Liver (tissue), 9 donors: ENCODE data around the gene PDP2. TPM values are rescaled to one million over a fixed set of nuclear protein-coding genes. Genes with fewer than 3 reads are reported as not detected.
A peak's percentile ranks its signal among the peaks of the same experiment; 100 is the strongest.

Experiments
- DNase-seq: peaks from one replicate; pipeline ENCODE4 v3.0.0-alpha.2; 2017; ENCODE audit warnings: low spot score
- H3K27ac ChIP-seq, 2 donors: one replicate each; pipeline ENCODE4 v1.7.0; 2013; ENCODE audit warnings: inconsistent platforms in 2 of 2, low read length in 2 of 2, control low read depth in 1 of 2, low read depth in 1 of 2, mild to moderate bottlenecking in 1 of 2
- H3K27me3 ChIP-seq, 4 donors: one replicate each; pipeline versions ENCODE4 v1.6.1 to v1.7.0; 2013; ENCODE audit warnings: low read length in 3 of 4, inconsistent platforms in 1 of 4, mild to moderate bottlenecking in 1 of 4, moderate library complexity in 1 of 4; ENCODE audit not compliant: control insufficient read depth in 4 of 4, insufficient read depth in 4 of 4
- H3K36me3 ChIP-seq, 4 donors: one replicate each; pipeline versions ENCODE4 v1.6.1 to v1.7.0; 2013; ENCODE audit warnings: low read length in 3 of 4, mild to moderate bottlenecking in 3 of 4, low read depth in 1 of 4, moderate library complexity in 1 of 4; ENCODE audit not compliant: control insufficient read depth in 4 of 4, insufficient read depth in 3 of 4
- H3K4me1 ChIP-seq, 4 donors: one replicate each; pipeline versions ENCODE4 v1.6.1 to v1.7.0; 2013; ENCODE audit warnings: low read length in 3 of 4, mild to moderate bottlenecking in 3 of 4, moderate library complexity in 1 of 4; ENCODE audit not compliant: control insufficient read depth in 4 of 4, insufficient read depth in 4 of 4
- H3K4me3 ChIP-seq, 3 donors: one replicate each; pipeline versions ENCODE4 v1.6.1 to v1.7.0; 2013; ENCODE audit warnings: low read length in 3 of 3, control low read depth in 1 of 3, low read depth in 1 of 3, mild to moderate bottlenecking in 1 of 3
- H3K9ac ChIP-seq, 2 donors: one replicate each; pipeline ENCODE4 v1.7.0; 2013; ENCODE audit warnings: low read length in 2 of 2, mild to moderate bottlenecking in 2 of 2, moderate library complexity in 2 of 2, control low read depth in 1 of 2, low read depth in 1 of 2
- H3K9me3 ChIP-seq, 4 donors: one replicate each; pipeline versions ENCODE4 v1.6.1 to v1.7.0; 2013; ENCODE audit warnings: low read length in 3 of 4; ENCODE audit not compliant: control insufficient read depth in 4 of 4
- ATF3 ChIP-seq: IDR thresholded peaks from 2 replicates; pipeline ENCODE4 v1.6.1; 2016; ENCODE audit warnings: antibody characterized with exemption
- CTCF ChIP-seq: fragments of 150-350 bp; IDR thresholded peaks from 2 replicates; pipeline ENCODE4 v1.5.1; 2017; ENCODE audit warnings: improper control_type of control experiment, low read depth, low read length; ENCODE audit not compliant: missing input control
- EGR1 ChIP-seq, 2 donors: IDR thresholded peaks; 2 replicates each; pipeline ENCODE4 v1.6.1; 2016 to 2018; ENCODE audit warnings: antibody characterized with exemption in 2 of 2, low read depth in 2 of 2
- FOXA2 ChIP-seq: IDR thresholded peaks from 2 replicates; pipeline ENCODE4 v1.6.1; 2016; ENCODE audit warnings: antibody characterized with exemption
- JUND ChIP-seq, 2 donors: IDR thresholded peaks; 2 replicates each; pipeline ENCODE4 v1.6.1; 2016; ENCODE audit warnings: antibody characterized with exemption in 2 of 2
- MAX ChIP-seq: IDR thresholded peaks from 2 replicates; pipeline ENCODE4 v1.6.1; 2016; ENCODE audit warnings: antibody characterized with exemption
- NR2F2 ChIP-seq: IDR thresholded peaks from 2 replicates; pipeline ENCODE4 v1.6.1; 2016; ENCODE audit warnings: antibody characterized with exemption
- RAD21 ChIP-seq, 2 donors: IDR thresholded peaks; 2 replicates each; pipeline ENCODE4 v1.6.1; 2016; ENCODE audit warnings: antibody characterized with exemption in 2 of 2, mild to moderate bottlenecking in 2 of 2
- RXRA ChIP-seq, 2 donors: IDR thresholded peaks; 2 replicates each; pipeline ENCODE4 v1.6.1; 2017 to 2018; ENCODE audit warnings: antibody characterized with exemption in 2 of 2, mild to moderate bottlenecking in 1 of 2
- SP1 ChIP-seq: IDR thresholded peaks from 2 replicates; pipeline ENCODE4 v1.6.1; 2018; ENCODE audit warnings: antibody characterized with exemption, mild to moderate bottlenecking
- WGBS: extraction: QIAGEN DNeasy Blood & Tissue Kit; methylation state at CpG from one replicate; pipeline ENCODE4 v1.1.7; 2013; 5-methylcytosine and 5-hydroxymethylcytosine counted together
- polyA plus RNA-seq, 2 donors: library from polyadenylated mRNA; stranded (reverse) in 1 of 2; unstranded in 1 of 2; fragments of 200-250 nt in 1 of 2; fragments of >200 nt in 1 of 2; fragmentation: Nextera tagmentation in 1 of 2; extraction: Ambion mirVana in 1 of 2; gene quantifications; one replicate each; pipeline versions ENCODE4 v1.2.1 to v1.2.3, GENCODE V29; 2013 to 2015
- total RNA-seq, 2 donors: library from RNA; depleted of rRNA; stranded (reverse); fragments of >200 nt; gene quantifications; one replicate each; pipeline ENCODE4 v1.2.3, GENCODE V29; 2014
- TF ChIP-seq, protein P1 (sequence below): IDR thresholded peaks from 2 replicates; pipeline ENCODE4 v1.6.1; 2016; ENCODE audit warnings: antibody characterized with exemption
- TF ChIP-seq, protein P2 (sequence below): IDR thresholded peaks from 2 replicates; pipeline ENCODE4 v1.6.1; 2016; ENCODE audit warnings: antibody characterized with exemption, mild to moderate bottlenecking
- donor health status: healthy.
- donor health status: healthy.
- donor health status: healthy.
- donor health status: healthy.
- donor health status: healthy.

PDP2 gene
- total and polyA plus RNA-seq, 4 donors = 2.3 to 9.4 (median 6.1) TPM

- TF ChIP-seq, protein P1, sequence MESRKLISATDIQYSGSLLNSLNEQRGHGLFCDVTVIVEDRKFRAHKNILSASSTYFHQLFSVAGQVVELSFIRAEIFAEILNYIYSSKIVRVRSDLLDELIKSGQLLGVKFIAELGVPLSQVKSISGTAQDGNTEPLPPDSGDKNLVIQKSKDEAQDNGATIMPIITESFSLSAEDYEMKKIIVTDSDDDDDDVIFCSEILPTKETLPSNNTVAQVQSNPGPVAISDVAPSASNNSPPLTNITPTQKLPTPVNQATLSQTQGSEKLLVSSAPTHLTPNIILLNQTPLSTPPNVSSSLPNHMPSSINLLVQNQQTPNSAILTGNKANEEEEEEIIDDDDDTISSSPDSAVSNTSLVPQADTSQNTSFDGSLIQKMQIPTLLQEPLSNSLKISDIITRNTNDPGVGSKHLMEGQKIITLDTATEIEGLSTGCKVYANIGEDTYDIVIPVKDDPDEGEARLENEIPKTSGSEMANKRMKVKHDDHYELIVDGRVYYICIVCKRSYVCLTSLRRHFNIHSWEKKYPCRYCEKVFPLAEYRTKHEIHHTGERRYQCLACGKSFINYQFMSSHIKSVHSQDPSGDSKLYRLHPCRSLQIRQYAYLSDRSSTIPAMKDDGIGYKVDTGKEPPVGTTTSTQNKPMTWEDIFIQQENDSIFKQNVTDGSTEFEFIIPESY = no peak
- no peak for TF ChIP-seq FOXA2
These were observed 11.5 kb downstream of the PDP2 start (continued) for GRCh38 chr16:66891797-66892196.

GRCh38 chr16:66894055-66894454 is 13.7 kb downstream of the PDP2 start:
- no peaks in the 10 kb centered on the region for H3K27me3 ChIP-seq
- TF ChIP-seq SP1 = no peak
- TF ChIP-seq, protein P2, sequence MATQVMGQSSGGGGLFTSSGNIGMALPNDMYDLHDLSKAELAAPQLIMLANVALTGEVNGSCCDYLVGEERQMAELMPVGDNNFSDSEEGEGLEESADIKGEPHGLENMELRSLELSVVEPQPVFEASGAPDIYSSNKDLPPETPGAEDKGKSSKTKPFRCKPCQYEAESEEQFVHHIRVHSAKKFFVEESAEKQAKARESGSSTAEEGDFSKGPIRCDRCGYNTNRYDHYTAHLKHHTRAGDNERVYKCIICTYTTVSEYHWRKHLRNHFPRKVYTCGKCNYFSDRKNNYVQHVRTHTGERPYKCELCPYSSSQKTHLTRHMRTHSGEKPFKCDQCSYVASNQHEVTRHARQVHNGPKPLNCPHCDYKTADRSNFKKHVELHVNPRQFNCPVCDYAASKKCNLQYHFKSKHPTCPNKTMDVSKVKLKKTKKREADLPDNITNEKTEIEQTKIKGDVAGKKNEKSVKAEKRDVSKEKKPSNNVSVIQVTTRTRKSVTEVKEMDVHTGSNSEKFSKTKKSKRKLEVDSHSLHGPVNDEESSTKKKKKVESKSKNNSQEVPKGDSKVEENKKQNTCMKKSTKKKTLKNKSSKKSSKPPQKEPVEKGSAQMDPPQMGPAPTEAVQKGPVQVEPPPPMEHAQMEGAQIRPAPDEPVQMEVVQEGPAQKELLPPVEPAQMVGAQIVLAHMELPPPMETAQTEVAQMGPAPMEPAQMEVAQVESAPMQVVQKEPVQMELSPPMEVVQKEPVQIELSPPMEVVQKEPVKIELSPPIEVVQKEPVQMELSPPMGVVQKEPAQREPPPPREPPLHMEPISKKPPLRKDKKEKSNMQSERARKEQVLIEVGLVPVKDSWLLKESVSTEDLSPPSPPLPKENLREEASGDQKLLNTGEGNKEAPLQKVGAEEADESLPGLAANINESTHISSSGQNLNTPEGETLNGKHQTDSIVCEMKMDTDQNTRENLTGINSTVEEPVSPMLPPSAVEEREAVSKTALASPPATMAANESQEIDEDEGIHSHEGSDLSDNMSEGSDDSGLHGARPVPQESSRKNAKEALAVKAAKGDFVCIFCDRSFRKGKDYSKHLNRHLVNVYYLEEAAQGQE = no peak
- TF ChIP-seq JUND (IDR thresholded peaks at IDR 0.05) = no peak
- no peak for TF ChIP-seq NR2F2
- TF ChIP-seq EGR1 (IDR thresholded peaks at IDR 0.05; ENCODE audit: low read depth in 2 of 2) = no peak
- TF ChIP-seq ATF3 = no peak
- TF ChIP-seq MAX = no peak
- no peak for DNase-seq

GRCh38 chr16:66894948-66895688 is 14.8 kb downstream of the PDP2 start:
- Histone ChIP-seq H3K27ac (no peak overlapping the region), H3K27me3 (no peaks in the 10 kb centered on the region), H3K9me3 (no peaks in the 10 kb centered on the region), H3K36me3 (no peaks in the 10 kb centered on the region), H3K9ac (no peak overlapping the region), H3K4me3 (no peak overlapping the region), H3K4me1 (peaks cover 11 to 30% (median 22%) of the 10 kb centered on the region in 4 donors)
- DNase-seq = peak; percentile 59
- TF ChIP-seq EGR1 (IDR thresholded peaks at IDR 0.05; ENCODE audit: low read depth in 2 of 2) = no peak
- TF ChIP-seq, protein P1 = no peak
- no peak for TF ChIP-seq RXRA (IDR thresholded peaks at IDR 0.05)
- peak; percentile 92 to 96 for TF ChIP-seq RAD21 (IDR thresholded peaks at IDR 0.05)
- TF ChIP-seq CTCF = peak; percentile 76
- TF ChIP-seq FOXA2 = no peak
- WGBS = 48% methylated on average over 11 of the region's 11 CpGs

More at GRCh38 chr16:66894055-66894454, 13.7 kb downstream of the PDP2 start:
- Histone ChIP-seq H3K4me1 (peaks cover 6 to 21% (median 13%) of the 10 kb centered on the region in 4 donors), H3K36me3 (no peaks in the 10 kb centered on the region), H3K9ac (no peak overlapping the region), H3K27ac (no peak overlapping the region), H3K4me3 (no peak overlapping the region), H3K9me3 (no peaks in the 10 kb centered on the region)
- 92% methylated on average over 2 of the region's 2 CpGs for WGBS
